Measurements from ENCODE around the gene CASP12.
"Not testable (repeated sequence)": the region's sequence is repeated elsewhere in the genome, so short reads cannot be mapped to it uniquely, and the experiment has no call there.

CASP12 gene

DNA sequence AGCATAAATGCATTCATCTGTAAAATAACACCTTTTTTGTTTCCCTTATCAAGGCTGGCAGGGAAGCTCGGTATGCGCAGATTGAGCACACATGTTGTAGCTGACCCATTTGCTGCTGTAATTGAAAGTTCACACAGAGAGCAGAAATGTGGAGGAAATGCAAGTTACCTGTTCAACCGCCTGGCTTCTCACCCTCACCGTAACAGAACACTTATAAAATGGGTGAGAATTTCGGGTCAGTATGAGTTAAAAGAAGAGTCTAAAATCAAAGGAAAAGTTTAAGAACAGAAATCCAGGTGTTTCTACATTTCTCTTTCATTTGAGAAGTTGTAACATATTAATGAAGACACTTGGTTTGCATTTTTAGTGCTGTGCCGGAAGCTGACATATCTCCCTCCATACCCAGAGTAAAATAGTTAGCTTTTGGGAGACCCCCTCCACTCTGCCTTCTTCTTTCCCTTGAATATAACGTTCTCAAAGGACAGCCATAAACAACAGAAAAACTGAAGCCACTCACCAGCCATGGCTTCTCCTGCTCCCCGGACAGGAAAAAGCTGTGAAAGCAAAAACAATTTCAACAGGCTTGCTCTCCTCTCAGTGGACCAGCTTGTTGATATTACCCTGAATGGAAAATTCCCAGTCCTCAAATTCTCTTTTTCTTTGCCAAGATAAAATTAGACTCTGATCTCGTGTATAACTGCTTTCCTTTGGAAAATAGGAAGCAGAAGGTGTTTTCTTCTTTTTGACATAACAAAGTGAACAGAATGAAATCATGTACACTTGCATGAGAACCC, at the start of gene CASP12:
CASP12 (minus strand) TSS at position 570 of the 794 bp plus-strand sequence.
- H3K4me3 ChIP-seq (ENCODE audit: low read depth, low read length), result no peak within 1 kb of the TSS
- TF ChIP-seq CTCF (IDR thresholded peaks at IDR 0.05; ENCODE audit: low read depth, low read length), result no peak

DNA sequence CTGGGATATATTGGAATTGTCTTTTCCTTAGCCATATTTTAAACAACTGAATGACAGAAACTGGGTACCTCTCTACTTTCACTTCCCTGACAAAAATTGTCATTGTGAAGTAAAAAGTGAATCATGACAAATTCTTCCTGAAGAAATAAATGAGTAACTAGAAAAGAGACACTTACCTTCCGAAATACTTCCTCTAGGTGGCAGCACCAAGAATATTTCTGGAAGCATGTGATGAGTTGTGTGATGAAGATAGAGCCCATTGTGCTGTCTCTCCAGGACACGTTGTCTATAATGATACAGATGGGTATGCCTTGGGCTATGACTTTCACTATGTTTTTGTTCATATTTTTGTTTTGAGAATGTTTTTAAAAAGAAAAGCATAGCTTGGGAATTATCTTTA, 48.6 kb upstream of the CASP12 start:
- no peak overlapping the region for H3K4me3 ChIP-seq (ENCODE audit: low read depth, low read length)
- TF ChIP-seq CTCF (IDR thresholded peaks at IDR 0.05; ENCODE audit: low read depth, low read length), result 0 out of 2 replicates have a peak, but pooled peaks have one; percentile 32

DNA sequence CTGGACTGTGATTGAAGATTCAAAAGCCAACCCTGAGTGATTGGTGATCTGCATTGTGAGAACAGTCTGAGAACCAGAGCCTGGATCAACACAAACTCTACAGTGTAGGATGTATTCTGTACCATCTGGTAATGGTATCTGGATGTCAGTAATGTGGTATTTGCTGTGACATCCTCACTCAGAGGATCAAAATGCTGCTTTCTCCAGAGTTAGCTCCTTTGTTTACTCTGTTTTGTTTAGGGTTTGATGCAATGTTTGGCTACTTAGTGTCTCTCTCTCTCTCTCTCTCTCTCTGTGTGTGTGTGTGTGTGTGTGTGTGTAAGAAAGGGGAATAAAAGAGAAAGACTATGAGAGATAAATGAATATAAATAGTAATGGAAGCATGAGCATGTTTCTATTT, 45.8 kb upstream of the CASP12 start:
- H3K4me3 ChIP-seq (ENCODE audit: low read depth, low read length), result no peak overlapping the region
- no peak for TF ChIP-seq CTCF (IDR thresholded peaks at IDR 0.05; ENCODE audit: low read depth, low read length)

GRCh38 chr11:104943561-104943960, 45.3 kb upstream of the CASP12 start:
- H3K4me3 ChIP-seq (ENCODE audit: low read depth, low read length), result no peak overlapping the region
- TF ChIP-seq CTCF (IDR thresholded peaks at IDR 0.05; ENCODE audit: low read depth, low read length), result no peak

DNA sequence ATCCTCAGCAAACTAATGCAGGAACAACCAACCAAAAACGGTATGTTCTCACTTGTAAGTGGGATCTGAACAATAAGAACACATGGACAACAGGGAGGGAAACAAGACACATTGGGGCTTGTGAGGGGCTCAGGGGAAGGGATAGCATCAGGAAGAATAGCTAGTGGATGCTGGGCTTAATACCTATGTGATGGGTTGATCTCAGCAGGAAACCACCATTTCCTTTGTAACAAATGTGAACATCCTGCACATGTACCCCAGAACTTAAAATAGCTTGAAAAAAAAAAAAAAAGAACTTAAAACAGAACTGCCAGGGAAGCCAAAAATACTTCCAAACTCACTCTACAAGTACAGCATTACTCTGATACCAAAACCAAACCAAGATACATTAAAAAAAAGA, 36.3 kb upstream of the CASP12 start:
- no peak for TF ChIP-seq CTCF (IDR thresholded peaks at IDR 0.05; ENCODE audit: low read depth, low read length)
- no peak overlapping the region for H3K4me3 ChIP-seq (ENCODE audit: low read depth, low read length)

DNA sequence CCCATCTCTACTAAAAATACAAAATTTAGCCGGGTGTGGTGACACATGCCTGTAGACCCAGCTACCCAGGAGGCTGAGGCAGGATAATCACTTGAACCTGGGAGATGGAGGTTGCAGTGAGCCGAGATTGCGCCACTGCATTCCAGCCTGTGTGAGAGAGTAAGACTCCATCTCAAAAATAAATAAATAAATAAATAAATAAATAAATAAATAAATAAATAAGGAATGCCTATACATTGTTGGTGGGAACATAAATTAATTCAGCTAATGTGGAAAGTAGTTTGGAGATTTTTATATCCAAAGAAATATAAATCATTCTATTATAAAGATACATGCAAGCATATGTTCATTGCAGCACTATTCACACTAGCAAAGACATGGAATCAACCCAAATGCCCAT, 35.8 kb upstream of the CASP12 start:
- not testable (repeated sequence) for H3K4me3 ChIP-seq (ENCODE audit: low read depth, low read length)

DNA sequence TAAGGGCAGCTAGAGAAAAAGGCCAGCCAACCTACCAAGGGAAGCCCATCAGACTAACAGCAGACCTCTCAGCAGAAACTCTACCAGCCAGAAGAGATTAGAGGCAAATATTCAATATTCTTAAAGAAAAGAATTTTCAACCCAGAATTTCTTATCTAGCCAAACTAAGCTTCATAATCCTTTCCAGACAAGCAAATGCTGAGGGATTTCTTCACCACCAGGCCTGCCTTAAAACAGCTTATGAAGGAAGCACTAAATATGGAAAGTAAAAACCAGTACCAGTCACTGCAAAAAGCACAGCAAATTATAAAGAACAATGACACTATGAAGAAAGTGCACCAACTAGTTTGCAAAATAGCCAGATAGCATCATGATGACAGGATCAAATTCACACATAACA, 30.6 kb upstream of the CASP12 start:
- no peak for TF ChIP-seq CTCF (IDR thresholded peaks at IDR 0.05; ENCODE audit: low read depth, low read length)
- H3K4me3 ChIP-seq (ENCODE audit: low read depth, low read length), result no peak overlapping the region
